ENCODE results near the gene TMEM158.
A peak's percentile ranks its signal among the peaks of the same experiment; 100 is the strongest.

Gene TMEM158

DNA sequence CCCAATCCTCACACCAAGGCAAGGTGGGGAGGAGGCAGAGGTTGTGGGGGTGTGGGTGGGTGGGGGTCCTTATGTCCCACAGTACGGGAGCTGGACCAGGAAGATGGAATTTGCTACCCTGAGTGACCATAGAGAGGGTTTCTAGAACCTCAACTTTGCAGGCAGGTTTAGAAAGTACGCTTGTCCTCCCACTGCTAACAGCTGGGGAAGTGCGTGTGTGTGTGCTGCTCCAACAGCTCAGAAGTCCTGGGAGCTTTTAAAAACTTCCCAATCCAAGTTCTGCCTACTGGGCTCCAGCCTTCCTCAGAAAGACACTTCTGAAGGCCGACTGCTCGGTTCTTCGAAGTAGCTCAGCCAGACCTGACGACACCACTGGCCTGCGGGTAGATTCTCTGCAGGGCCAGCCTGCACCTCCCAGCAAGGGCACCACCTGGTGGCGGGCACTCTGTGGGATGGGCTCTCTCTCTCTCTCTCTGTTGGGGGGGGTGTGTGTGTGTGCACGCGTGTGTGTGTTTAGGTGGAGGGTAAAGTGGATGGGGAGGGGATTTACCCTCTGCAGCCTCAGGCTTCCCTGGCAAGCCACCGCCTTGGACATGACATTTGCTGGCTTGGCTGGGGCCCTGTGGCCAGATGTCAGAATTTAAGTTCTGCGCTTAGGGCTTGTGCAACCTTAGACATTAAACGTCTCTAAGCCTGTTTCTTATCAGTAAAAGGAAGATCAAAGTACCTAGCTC is 15.6 kb downstream of the TMEM158 start:
- Histone ChIP-seq H3K36me3 (replicated peaks; ENCODE audit: low read depth, low read length) (no peaks in the 10 kb centered on the region), H3K79me2 (ENCODE audit: low read length) (no peaks in the 10 kb centered on the region), H4K20me1 (ENCODE audit: insufficient read depth, low read length) (no peaks in the 10 kb centered on the region), H3K27me3 (ENCODE audit: low read depth, low read length) (peaks cover 35% of the 10 kb centered on the region), H3K9me3 (ENCODE audit: insufficient read depth, low read length) (no peaks in the 10 kb centered on the region), H3K27ac (ENCODE audit: low read length) (no peak overlapping the region), H3K9ac (ENCODE audit: low read length) (no peak overlapping the region), H2AFZ (ENCODE audit: low read depth, low read length) (no peak overlapping the region), H3K4me2 (ENCODE audit: low read length) (peak overlapping the region; percentile 45), H3K4me1 (ENCODE audit: low read length) (peaks cover 7% of the 10 kb centered on the region), H3K4me3 (ENCODE audit: low read length) (0 out of 2 replicates have a peak overlapping the region, but pooled peaks have one; percentile 12)
- no peak for TF ChIP-seq EZH2phosphoT487 (IDR thresholded peaks at IDR 0.05; ENCODE audit: low read depth)
- TF ChIP-seq, protein P1, sequence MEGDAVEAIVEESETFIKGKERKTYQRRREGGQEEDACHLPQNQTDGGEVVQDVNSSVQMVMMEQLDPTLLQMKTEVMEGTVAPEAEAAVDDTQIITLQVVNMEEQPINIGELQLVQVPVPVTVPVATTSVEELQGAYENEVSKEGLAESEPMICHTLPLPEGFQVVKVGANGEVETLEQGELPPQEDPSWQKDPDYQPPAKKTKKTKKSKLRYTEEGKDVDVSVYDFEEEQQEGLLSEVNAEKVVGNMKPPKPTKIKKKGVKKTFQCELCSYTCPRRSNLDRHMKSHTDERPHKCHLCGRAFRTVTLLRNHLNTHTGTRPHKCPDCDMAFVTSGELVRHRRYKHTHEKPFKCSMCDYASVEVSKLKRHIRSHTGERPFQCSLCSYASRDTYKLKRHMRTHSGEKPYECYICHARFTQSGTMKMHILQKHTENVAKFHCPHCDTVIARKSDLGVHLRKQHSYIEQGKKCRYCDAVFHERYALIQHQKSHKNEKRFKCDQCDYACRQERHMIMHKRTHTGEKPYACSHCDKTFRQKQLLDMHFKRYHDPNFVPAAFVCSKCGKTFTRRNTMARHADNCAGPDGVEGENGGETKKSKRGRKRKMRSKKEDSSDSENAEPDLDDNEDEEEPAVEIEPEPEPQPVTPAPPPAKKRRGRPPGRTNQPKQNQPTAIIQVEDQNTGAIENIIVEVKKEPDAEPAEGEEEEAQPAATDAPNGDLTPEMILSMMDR (IDR thresholded peaks at IDR 0.05; ENCODE audit: low read depth, low read length), result peak; percentile 96

DNA sequence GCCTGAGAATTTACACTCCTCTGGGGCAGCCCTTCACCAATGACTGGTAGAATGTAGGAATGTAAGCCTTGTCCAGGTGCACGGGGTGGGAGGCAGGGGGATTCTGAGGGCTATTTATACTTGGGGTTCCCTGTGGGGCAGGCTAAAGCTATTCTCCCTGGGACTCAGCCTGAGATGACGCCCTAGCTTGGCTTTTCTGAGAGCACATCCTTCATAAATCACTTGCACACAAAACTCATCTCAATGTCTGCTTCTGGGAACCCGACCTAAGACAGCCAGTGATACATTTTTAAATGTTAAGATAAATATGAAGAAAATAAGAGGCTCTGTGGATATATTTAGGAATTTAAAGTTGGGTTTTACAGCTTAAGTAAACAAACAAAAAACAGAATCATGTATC is 16.6 kb downstream of the TMEM158 start:
- H2AFZ ChIP-seq (ENCODE audit: low read depth, low read length), result no peak overlapping the region
- H3K4me2 ChIP-seq (ENCODE audit: low read length), result no peak overlapping the region
- H3K4me3 ChIP-seq (ENCODE audit: low read length), result no peak overlapping the region
- no peaks in the 10 kb centered on the region for H4K20me1 ChIP-seq (ENCODE audit: insufficient read depth, low read length)
- H3K27me3 ChIP-seq (ENCODE audit: low read depth, low read length), result peaks cover 40% of the 10 kb centered on the region
- H3K9me3 ChIP-seq (ENCODE audit: insufficient read depth, low read length), result no peaks in the 10 kb centered on the region
- H3K9ac ChIP-seq (ENCODE audit: low read length), result no peak overlapping the region
- no peaks in the 10 kb centered on the region for H3K36me3 ChIP-seq (replicated peaks; ENCODE audit: low read depth, low read length)
- peaks cover 7% of the 10 kb centered on the region for H3K4me1 ChIP-seq (ENCODE audit: low read length)
- H3K79me2 ChIP-seq (ENCODE audit: low read length), result no peaks in the 10 kb centered on the region
- no peak overlapping the region for H3K27ac ChIP-seq (ENCODE audit: low read length)
- no peak for TF ChIP-seq EZH2phosphoT487 (IDR thresholded peaks at IDR 0.05; ENCODE audit: low read depth)
- TF ChIP-seq, protein P1 (IDR thresholded peaks at IDR 0.05; ENCODE audit: low read depth, low read length), result no peak

DNA sequence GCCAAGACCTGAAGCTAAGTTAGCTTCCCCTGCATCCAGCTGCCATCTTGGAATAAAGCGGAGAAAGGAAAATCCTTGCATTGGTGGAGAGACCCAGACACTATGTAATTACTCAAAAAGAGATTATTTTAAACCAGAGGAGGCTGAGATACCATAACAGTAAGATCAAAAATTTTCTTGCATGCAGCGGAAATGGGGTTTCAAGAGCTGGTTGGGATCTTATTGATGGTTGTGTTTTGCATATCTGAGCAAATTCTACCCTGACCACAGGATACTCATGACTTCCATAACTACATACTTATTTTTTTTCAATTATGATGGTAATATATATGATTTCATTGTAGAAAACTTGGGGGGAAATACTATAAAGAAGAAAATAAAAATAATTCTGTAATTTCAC is 17.5 kb downstream of the TMEM158 start:
- Histone ChIP-seq H3K4me2 (ENCODE audit: low read length) (no peak overlapping the region), H4K20me1 (ENCODE audit: insufficient read depth, low read length) (no peaks in the 10 kb centered on the region), H3K27me3 (ENCODE audit: low read depth, low read length) (peaks cover 47% of the 10 kb centered on the region), H3K9ac (ENCODE audit: low read length) (no peak overlapping the region), H3K4me1 (ENCODE audit: low read length) (peaks cover 7% of the 10 kb centered on the region), H3K27ac (ENCODE audit: low read length) (no peak overlapping the region), H2AFZ (ENCODE audit: low read depth, low read length) (no peak overlapping the region), H3K9me3 (ENCODE audit: insufficient read depth, low read length) (no peaks in the 10 kb centered on the region), H3K36me3 (replicated peaks; ENCODE audit: low read depth, low read length) (no peaks in the 10 kb centered on the region), H3K4me3 (ENCODE audit: low read length) (no peak overlapping the region), H3K79me2 (ENCODE audit: low read length) (no peaks in the 10 kb centered on the region)
- no peak for TF ChIP-seq EZH2phosphoT487 (IDR thresholded peaks at IDR 0.05; ENCODE audit: low read depth)
- TF ChIP-seq, protein P1 (IDR thresholded peaks at IDR 0.05; ENCODE audit: low read depth, low read length), result no peak

DNA sequence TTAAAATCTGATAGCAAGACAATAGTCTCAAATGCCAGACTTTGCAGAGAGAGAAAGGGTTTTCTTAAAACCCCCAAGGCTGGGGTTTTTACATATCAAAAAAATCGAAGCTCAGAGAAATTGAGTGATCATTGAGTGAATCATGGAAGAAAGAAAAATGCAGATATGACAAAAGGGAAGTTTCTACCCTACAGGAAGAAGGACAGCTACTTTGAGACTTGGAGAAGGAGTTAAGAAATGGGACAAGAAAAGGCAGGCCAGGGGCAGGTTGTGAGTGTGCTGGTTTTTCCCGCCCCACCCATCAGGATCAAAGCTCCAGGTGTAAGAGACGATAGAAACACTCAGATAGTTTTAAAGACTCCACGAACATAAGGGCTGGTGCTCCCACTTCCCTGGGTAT is 18.6 kb downstream of the TMEM158 start:
- no peaks in the 10 kb centered on the region for H4K20me1 ChIP-seq (ENCODE audit: insufficient read depth, low read length)
- H3K4me1 ChIP-seq (ENCODE audit: low read length), result peaks cover 7% of the 10 kb centered on the region
- no peak overlapping the region for H2AFZ ChIP-seq (ENCODE audit: low read depth, low read length)
- no peak overlapping the region for H3K27ac ChIP-seq (ENCODE audit: low read length)
- H3K9ac ChIP-seq (ENCODE audit: low read length), result no peak overlapping the region
- H3K4me3 ChIP-seq (ENCODE audit: low read length), result no peak overlapping the region
- TF ChIP-seq, protein P1 (IDR thresholded peaks at IDR 0.05; ENCODE audit: low read depth, low read length), result no peak
- no peak for TF ChIP-seq EZH2phosphoT487 (IDR thresholded peaks at IDR 0.05; ENCODE audit: low read depth)
- H3K9me3 ChIP-seq (ENCODE audit: insufficient read depth, low read length), result no peaks in the 10 kb centered on the region
- H3K79me2 ChIP-seq (ENCODE audit: low read length), result no peaks in the 10 kb centered on the region
- no peaks in the 10 kb centered on the region for H3K36me3 ChIP-seq (replicated peaks; ENCODE audit: low read depth, low read length)
- no peak overlapping the region for H3K4me2 ChIP-seq (ENCODE audit: low read length)
- H3K27me3 ChIP-seq (ENCODE audit: low read depth, low read length), result peaks cover 50% of the 10 kb centered on the region

All from OCI-LY3 (cell line).